PC-3 (cell line): ENCODE data around the gene PRORP. TPM values are rescaled to one million over a fixed set of nuclear protein-coding genes. Genes with fewer than 3 reads are reported as not detected.

Experiments
- ATAC-seq: fragments of 200-7000 bp; cut with Tn5 transposase; 2 replicates; pipeline ENCODE4 v1.9.1; 2020; ENCODE audit warnings: mild to moderate bottlenecking, moderate library complexity
- BruUV-seq: library from RNA; stranded (reverse); fragments of 400-500 nt; replicated peaks from 2 replicates; lab custom pipeline; 2021; lab: Mats Ljungman, UMichigan
- CTCF ChIA-PET: fragments of 300-600 bp; sonication (Branson Sonifier 250); formaldehyde crosslinking; loops from one replicate; lab custom pipeline; 2022; ENCODE audit warnings: antibody characterized with exemption; lab: Charles Lee
- POLR2A ChIA-PET: fragments of 300-600 bp; sonication (Branson Sonifier 250); formaldehyde crosslinking; loops from one replicate; lab custom pipeline; 2022; ENCODE audit warnings: antibody characterized with exemption; ENCODE audit not compliant: unreplicated experiment; lab: Charles Lee
- DNase-seq: peaks from one replicate; pipeline ENCODE4 v3.0.0-alpha.2; 2015
- H2AFZ ChIP-seq: fragments of 300-600 bp; sonication (generic); 2 replicates; pipeline ENCODE4 v1.6.0; 2016; ENCODE audit warnings: antibody characterized with exemption, low read length
- H3F3A ChIP-seq: fragments of 300-600 bp; sonication (generic); one replicate; pipeline ENCODE4 v1.6.0; 2017; ENCODE audit warnings: antibody characterized with exemption, low read length, control low read depth, mild to moderate bottlenecking; ENCODE audit not compliant: unreplicated experiment
- H3K27ac ChIP-seq: fragments of 300-600 bp; sonication (generic); 2 replicates; pipeline ENCODE4 v1.5.1; 2016; ENCODE audit warnings: mild to moderate bottlenecking, low read length
- H3K27me3 ChIP-seq: fragments of 300-600 bp; sonication (generic); 2 replicates; pipeline ENCODE4 v1.6.1; 2016; ENCODE audit warnings: low read length, mixed read lengths
- H3K36me3 ChIP-seq: fragments of 300-600 bp; sonication (generic); 2 replicates; pipeline ENCODE4 v1.6.1; 2016; ENCODE audit warnings: low read depth, mixed run types, low read length, mixed read lengths
- H3K4me1 ChIP-seq: fragments of 300-600 bp; sonication (generic); 2 replicates; pipeline ENCODE4 v1.5.1; 2016; ENCODE audit warnings: low read length; ENCODE audit not compliant: insufficient read depth
- H3K4me2 ChIP-seq: fragments of 300-600 bp; sonication (generic); 2 replicates; pipeline ENCODE4 v1.6.0; 2016; ENCODE audit warnings: low read length
- H3K4me3 ChIP-seq: fragments of 300-600 bp; sonication (generic); 2 replicates; pipeline ENCODE4 v1.5.1; 2016; ENCODE audit warnings: mild to moderate bottlenecking, low read length, mixed read lengths
- H3K79me2 ChIP-seq: fragments of 300-600 bp; sonication (generic); 2 replicates; pipeline ENCODE4 v1.6.1; 2017; ENCODE audit warnings: low read length, mixed read lengths
- H3K9ac ChIP-seq: fragments of 300-600 bp; sonication (generic); 2 replicates; pipeline ENCODE4 v1.6.0; 2016; ENCODE audit warnings: mild to moderate bottlenecking, low read length
- H3K9me2 ChIP-seq: fragments of 300-600 bp; sonication (generic); replicated peaks from 2 replicates; pipeline ENCODE4 v1.6.1; 2016; ENCODE audit warnings: mixed run types, low read length, mixed read lengths
- H3K9me3 ChIP-seq: fragments of 300-600 bp; sonication (generic); 2 replicates; pipeline ENCODE4 v1.6.1; 2016; ENCODE audit warnings: low read length, mixed read lengths
- H4K20me1 ChIP-seq: fragments of 300-600 bp; sonication (generic); 2 replicates; pipeline ENCODE4 v1.6.1; 2016; ENCODE audit warnings: low read length, mixed read lengths
- EZH2 ChIP-seq: fragments of 300-600 bp; sonication (generic); IDR thresholded peaks from one replicate; pipeline ENCODE4 v1.6.1; 2017; ENCODE audit warnings: antibody characterized with exemption, mild to moderate bottlenecking, low read length; ENCODE audit not compliant: unreplicated experiment
- EZH2phosphoT487 ChIP-seq: fragments of 300-600 bp; sonication (generic); IDR thresholded peaks from 2 replicates; pipeline ENCODE4 v1.6.1; 2018; ENCODE audit warnings: mild to moderate bottlenecking, antibody characterized with exemption, low read length, borderline replicate concordance
- intact Hi-C: fragments of 100-400 bp; cut with micrococcal nuclease; formaldehyde crosslinking; loops from 2 replicates; pipeline ENCODE4 v1.9.0; 2023
- total RNA-seq: library from RNA; depleted of rRNA; stranded (reverse); fragments of >200 nt; gene quantifications from 2 replicates; pipeline ENCODE4 v1.2.3, GENCODE V29; 2014
- TF ChIP-seq, protein P1 (sequence below): fragments of 300-600 bp; sonication (generic); conservative IDR thresholded peaks from 2 replicates; pipeline ENCODE4 v1.5.1; 2017; ENCODE audit warnings: antibody characterized with exemption, low read depth, mild to moderate bottlenecking, low read length

Gene PRORP
- total RNA-seq, 1 experiment from 2014 or later: 25.3 TPM

DNA sequence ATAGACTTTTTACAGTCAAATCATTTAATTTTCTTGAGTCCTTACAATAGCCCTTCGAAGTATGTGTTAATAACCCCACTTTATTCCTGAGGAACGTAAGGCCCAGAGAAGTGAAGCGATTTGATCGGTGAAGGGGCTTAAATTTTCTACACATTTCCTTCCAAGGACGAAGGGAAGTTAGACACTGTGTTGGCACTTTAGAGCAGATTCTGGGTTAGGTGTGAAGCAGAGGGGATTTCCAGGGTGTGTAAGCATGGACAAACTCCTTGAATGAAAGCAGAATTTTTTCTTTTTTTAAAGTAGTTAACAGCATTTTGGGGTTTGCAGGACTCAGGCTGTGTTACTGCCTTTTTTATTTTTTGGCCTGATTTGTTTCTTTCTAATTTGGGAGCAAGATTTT is 38.9 kb downstream of the PRORP start:
- no peaks in the 10 kb centered on the region for H3K9me3 ChIP-seq
- peak overlapping the region; percentile 78 for H3K9ac ChIP-seq
- no peaks in the 10 kb centered on the region for H3K27me3 ChIP-seq
- H3K27ac ChIP-seq: peak overlapping the region; percentile 95
- no peak for ATAC-seq
- no peaks in the 10 kb centered on the region for H4K20me1 ChIP-seq
- peak overlapping the region; percentile 70 for H3K4me2 ChIP-seq
- H3K4me3 ChIP-seq: no peak overlapping the region
- H3K79me2 ChIP-seq: 0 out of 2 replicates have a peak, but pooled peaks cover 7% of the 10 kb centered on the region
- H3K4me1 ChIP-seq: peaks cover 35% of the 10 kb centered on the region
- intact Hi-C loops: loop anchor here (5.0 kb wide), 2 partner anchors 36 to 131 kb away; partner anchors contain the start of gene PSMA6
- no peaks in the 10 kb centered on the region for H3K9me2 ChIP-seq
- no peak overlapping the region for H2AFZ ChIP-seq
- no peaks in the 10 kb centered on the region; the same call in 1 of the 2 replicates for H3K36me3 ChIP-seq
- POLR2A ChIA-PET: no interaction called here
- no peak for TF ChIP-seq EZH2
- H3F3A ChIP-seq: peaks cover 5% of the 10 kb centered on the region
- no peak for DNase-seq
- CTCF ChIA-PET: interaction anchor here (0.7 kb wide), 1 partner anchor 84 kb away, joined by 3 read pairs; no protein-coding TSS in a partner anchor
- no TSS peak for BruUV-seq

GRCh38 chr14:35163384-35163783 is 41.0 kb downstream of the PRORP start:
- no peak overlapping the region for H3K27ac ChIP-seq
- no peak overlapping the region for H3K4me3 ChIP-seq
- no peak for ATAC-seq
- no peaks in the 10 kb centered on the region for H3K27me3 ChIP-seq
- no TSS peak for BruUV-seq
- H3K9ac ChIP-seq: no peak overlapping the region
- H3K9me2 ChIP-seq: no peaks in the 10 kb centered on the region
- 0 out of 2 replicates have a peak, but pooled peaks cover 7% of the 10 kb centered on the region for H3K79me2 ChIP-seq
- no peak for TF ChIP-seq EZH2phosphoT487
- no peaks in the 10 kb centered on the region for H4K20me1 ChIP-seq
- DNase-seq: no peak
- intact Hi-C loops: loop anchor here (5.0 kb wide), 2 partner anchors 34 to 129 kb away; partner anchors contain the start of gene PSMA6
- peaks cover 31% of the 10 kb centered on the region for H3K4me1 ChIP-seq
- H3K36me3 ChIP-seq: no peaks in the 10 kb centered on the region; the same call in 1 of the 2 replicates
- POLR2A ChIA-PET: interaction anchor here (0.7 kb wide), 1 partner anchor 308 kb away, joined by 5 read pairs; no protein-coding TSS in a partner anchor
- no peak overlapping the region for H3K4me2 ChIP-seq
- CTCF ChIA-PET: no interaction called here
- no peaks in the 10 kb centered on the region for H3K9me3 ChIP-seq
- peaks cover 5% of the 10 kb centered on the region for H3F3A ChIP-seq
- no peak overlapping the region for H2AFZ ChIP-seq

DNA sequence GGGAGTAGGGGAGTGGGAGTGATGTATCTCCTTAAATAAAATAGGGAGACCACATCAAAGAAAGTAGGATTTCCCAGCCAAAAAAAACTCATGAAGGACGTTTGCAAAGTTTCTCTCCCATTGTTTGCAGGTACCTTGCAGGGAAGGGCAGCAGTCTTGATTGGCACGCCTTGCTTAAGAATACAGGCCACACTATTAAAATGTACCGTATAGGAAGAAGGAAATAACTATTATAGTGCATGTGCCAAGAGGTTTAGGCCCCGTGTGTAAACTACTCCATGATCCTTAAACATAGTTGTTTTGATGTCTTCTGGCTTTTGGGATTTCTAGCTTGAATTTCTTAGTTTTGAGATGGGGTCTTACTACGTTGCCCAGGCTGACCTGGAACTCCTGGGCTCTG is 42.5 kb downstream of the PRORP start:
- intact Hi-C loops: loop anchor here (5.0 kb wide), 2 partner anchors 32 to 127 kb away; partner anchors contain the start of gene PSMA6
- Histone ChIP-seq H3K27ac (no peak overlapping the region), H4K20me1 (no peaks in the 10 kb centered on the region), H3K9me3 (no peaks in the 10 kb centered on the region), H3K4me1 (peaks cover 22% of the 10 kb centered on the region), H3K4me3 (no peak overlapping the region), H2AFZ (no peak overlapping the region), H3K36me3 (no peaks in the 10 kb centered on the region), H3K79me2 (0 out of 2 replicates have a peak, but pooled peaks cover 7% of the 10 kb centered on the region), H3K27me3 (no peaks in the 10 kb centered on the region), H3F3A (peaks cover 5% of the 10 kb centered on the region), H3K4me2 (no peak overlapping the region), H3K9me2 (no peaks in the 10 kb centered on the region), H3K9ac (no peak overlapping the region)
- TF ChIP-seq, protein P1, sequence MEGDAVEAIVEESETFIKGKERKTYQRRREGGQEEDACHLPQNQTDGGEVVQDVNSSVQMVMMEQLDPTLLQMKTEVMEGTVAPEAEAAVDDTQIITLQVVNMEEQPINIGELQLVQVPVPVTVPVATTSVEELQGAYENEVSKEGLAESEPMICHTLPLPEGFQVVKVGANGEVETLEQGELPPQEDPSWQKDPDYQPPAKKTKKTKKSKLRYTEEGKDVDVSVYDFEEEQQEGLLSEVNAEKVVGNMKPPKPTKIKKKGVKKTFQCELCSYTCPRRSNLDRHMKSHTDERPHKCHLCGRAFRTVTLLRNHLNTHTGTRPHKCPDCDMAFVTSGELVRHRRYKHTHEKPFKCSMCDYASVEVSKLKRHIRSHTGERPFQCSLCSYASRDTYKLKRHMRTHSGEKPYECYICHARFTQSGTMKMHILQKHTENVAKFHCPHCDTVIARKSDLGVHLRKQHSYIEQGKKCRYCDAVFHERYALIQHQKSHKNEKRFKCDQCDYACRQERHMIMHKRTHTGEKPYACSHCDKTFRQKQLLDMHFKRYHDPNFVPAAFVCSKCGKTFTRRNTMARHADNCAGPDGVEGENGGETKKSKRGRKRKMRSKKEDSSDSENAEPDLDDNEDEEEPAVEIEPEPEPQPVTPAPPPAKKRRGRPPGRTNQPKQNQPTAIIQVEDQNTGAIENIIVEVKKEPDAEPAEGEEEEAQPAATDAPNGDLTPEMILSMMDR: no peak
- TF ChIP-seq EZH2: no peak
- TF ChIP-seq EZH2phosphoT487: no peak
- DNase-seq: no peak
- no peak for ATAC-seq
- POLR2A ChIA-PET: no interaction called here
- no TSS peak for BruUV-seq
- CTCF ChIA-PET: no interaction called here
